Neural progenitor cell (in vitro differentiated cells): ENCODE results near the gene ABHD16B.

Experiments
- CTCF ChIP-seq: fragments of 200-600 bp; sonication (generic); IDR thresholded peaks from 2 replicates; pipeline ENCODE4 v1.5.1; 2017; ENCODE audit warnings: antibody characterized with exemption, mild to moderate bottlenecking
- EZH2 ChIP-seq: fragments of 200-600 bp; sonication (generic); IDR thresholded peaks from 2 replicates; pipeline ENCODE4 v1.6.1; 2017; ENCODE audit warnings: antibody characterized with exemption, mild to moderate bottlenecking, moderate library complexity

- TF ChIP-seq CTCF (no peak), EZH2 (no peak)
Observed at GRCh38 chr20:63843222-63843621, 18.1 kb upstream of the ABHD16B start.
